ENCODE data around the gene TMBIM1.

The TMBIM1 gene

DNA sequence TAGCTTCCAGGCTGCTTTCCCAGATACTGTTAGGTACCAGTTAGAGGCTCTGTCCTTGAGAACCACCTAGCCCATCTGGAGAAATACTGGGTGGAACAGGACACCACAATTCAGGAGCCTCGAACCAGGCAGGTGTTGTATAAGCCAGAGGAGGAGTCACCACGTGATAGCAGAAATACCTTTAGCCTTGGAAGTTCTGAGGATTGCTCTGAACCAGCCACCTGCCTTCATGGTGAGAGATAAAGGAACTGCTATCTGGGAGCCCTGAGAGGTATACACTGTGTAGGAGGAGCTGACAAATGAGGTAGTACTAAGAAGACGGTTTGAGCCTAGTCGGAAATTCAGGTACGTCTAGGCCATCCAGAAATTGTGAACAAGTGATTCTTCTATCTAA lies 39.1 kb downstream of the TMBIM1 start:
- no peak for DNase-seq

- no peak for DNase-seq
These were observed 39.6 kb downstream of the TMBIM1 start for GRCh38 chr2:218252509-218253231.

GRCh38 chr2:218249691-218250090 lies 42.6 kb downstream of the TMBIM1 start:
- DNase-seq, result no peak

- DNase-seq, result peak; percentile 51
These were observed 47.1 kb downstream of the TMBIM1 start for GRCh38 chr2:218245214-218245613.

DNA sequence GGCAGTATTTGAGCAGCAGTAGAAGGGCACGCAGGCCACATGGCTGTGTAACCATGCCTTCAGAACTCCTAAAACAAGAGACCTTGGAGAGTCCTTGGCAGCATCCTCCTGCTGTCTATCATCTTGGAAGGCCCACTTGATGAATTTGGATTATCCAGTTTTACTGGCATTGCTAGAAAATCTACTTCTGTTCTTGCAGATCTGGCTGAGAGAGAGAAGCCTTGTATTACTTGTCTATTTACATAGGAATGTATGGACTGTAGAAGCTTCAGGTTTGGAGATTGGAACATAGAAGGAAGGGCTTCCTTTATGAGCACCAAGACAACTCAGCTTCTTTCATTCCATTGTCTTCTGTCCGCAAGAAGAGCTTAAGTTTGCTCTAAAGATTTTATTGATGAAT lies 47.6 kb downstream of the TMBIM1 start:
- DNase-seq, result no peak

DNA sequence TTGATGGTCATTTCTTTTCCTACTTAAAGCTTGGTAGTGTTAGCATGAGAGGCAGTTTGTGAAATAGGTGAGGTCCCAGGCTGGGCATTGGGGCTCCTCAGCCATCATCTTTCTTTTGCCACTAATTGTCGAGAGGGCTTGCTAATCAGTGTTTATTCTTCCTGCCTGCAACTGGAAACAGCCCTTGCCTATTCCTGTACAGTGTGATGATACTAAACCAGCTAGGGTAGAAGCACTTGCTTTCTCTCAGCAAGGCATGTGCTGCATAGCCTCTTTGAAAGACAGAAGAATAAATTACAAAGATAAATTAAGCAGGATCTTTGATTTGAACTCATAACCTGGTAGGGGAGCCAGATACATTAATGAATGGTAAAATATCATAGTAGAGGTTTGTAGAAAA lies 48.1 kb downstream of the TMBIM1 start:
- no peak for DNase-seq

- no peak for DNase-seq
These were observed 53.4 kb downstream of the TMBIM1 start for GRCh38 chr2:218238887-218239286.

DNA sequence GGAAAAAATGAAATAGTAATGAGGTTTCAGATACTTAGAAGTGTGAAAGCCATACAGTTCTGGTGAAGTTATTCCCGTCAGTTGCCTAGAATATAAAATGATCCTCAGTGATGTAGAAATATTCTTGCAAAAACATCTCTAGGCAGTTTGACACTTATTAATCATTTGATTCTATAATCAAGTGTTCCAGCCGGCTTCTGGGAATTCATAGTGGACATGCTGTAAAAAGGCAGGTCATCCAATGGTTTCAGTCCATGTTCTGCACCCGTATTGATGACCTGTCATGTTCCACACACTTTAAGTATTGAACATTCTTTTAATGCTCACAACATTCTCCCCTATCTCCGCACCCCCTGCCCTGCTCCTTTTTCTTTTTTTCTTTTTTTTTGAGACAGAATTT lies 55.5 kb downstream of the TMBIM1 start:
- no peak for DNase-seq

GRCh38 chr2:218235017-218235416 lies 57.3 kb downstream of the TMBIM1 start:
- no peak for DNase-seq

DNA sequence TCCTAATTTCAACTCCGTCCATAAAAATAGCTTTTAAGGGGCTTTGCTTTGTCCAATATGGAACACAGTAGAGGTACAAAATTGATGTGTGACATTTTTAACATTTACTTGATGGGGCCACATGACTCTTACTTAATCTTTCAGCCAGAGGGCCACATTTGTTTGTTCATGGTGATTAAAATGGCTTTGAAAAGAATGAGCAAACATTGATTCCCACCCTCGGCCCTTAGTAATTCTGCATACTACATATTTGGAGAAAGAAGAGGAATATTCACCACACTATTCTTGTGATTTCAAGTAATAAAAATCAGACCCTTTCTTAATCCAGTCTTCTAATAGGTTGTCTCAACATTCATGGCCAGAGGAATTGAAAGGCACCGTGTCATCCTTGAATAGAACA lies 57.8 kb downstream of the TMBIM1 start:
- DNase-seq, result no peak

DNA sequence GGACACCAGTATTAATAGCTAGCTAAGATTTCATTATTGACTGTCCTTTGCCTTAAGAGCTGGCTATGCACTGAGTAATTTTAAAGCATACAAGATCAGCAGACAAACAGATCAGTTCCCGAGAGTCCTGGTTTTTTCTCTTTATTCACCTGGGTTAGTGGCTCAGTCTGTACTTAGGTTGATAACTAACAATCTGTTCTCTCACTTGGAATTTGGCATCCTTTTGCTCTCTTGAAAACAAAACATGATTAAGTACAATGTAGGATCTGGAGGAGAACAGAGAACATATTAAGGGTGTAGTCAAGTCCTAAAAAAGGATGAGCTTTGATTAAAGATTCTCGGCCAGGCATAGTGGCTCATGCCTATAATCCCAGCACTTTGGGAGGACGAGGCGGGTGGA lies 58.8 kb downstream of the TMBIM1 start:
- no peak for DNase-seq

GRCh38 chr2:218230882-218231281 lies 61.4 kb downstream of the TMBIM1 start:
- DNase-seq, result no peak

DNA sequence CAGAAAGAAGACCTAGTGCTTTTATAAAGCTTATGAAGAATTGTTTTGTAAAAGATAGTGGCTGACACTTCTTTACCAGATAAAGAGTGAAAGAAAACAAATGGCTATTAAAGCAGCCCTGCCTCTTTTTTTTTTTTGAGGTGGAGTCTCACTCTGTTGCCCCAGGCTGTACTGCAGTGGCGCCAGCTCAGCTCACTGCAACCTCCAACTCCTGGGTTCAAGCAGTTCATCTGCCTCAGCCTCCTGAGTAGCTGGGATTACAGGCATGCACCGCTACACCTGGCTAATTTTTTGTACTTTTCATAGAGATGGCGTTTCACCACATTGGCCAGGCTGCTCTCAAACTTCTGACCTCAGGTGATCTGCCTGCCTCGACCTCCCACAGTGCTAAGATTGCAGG lies 62.5 kb downstream of the TMBIM1 start:
- DNase-seq, result no peak

- DNase-seq, result no peak
These were observed 63.1 kb downstream of the TMBIM1 start for GRCh38 chr2:218229239-218229638.

GRCh38 chr2:218228366-218229090 lies 63.8 kb downstream of the TMBIM1 start:
- no peak for DNase-seq

GRCh38 chr2:218226903-218227302 lies 65.4 kb downstream of the TMBIM1 start:
- DNase-seq, result no peak

All from activated CD8-positive, alpha-beta memory T cell treated with anti-CD3 and anti-CD28 coated beads, Interleukin-2, amount 50 U/mL, for 48 hours (primary cell).